Neural cell (in vitro differentiated cells): ENCODE results near the gene TMC1. TPM values are rescaled to one million over a fixed set of nuclear protein-coding genes. Genes with fewer than 3 reads are reported as not detected.

Source experiments
- H2AFZ ChIP-seq: fragments of 200-600, 300-800 bp; sonication (generic), shearing (Covaris generic); 2 replicates; pipeline ENCODE4 v1.6.0; 2014; ENCODE audit warnings: low read depth, mild to moderate bottlenecking, antibody characterized with exemption, low read length, moderate library complexity
- H3F3A ChIP-seq: fragments of 200-600 bp; shearing (Covaris generic); 2 replicates; pipeline ENCODE4 v1.6.1; 2016; ENCODE audit warnings: mild to moderate bottlenecking, moderate library complexity, mixed read lengths, antibody characterized with exemption, low read length; ENCODE audit not compliant: insufficient read depth, poor library complexity, severe bottlenecking
- H3K27ac ChIP-seq: fragments of 200-600, 300-800 bp; sonication (generic), shearing (Covaris generic); 2 replicates; pipeline ENCODE4 v1.5.1; 2014; ENCODE audit warnings: mild to moderate bottlenecking, low read length, moderate library complexity
- H3K27me3 ChIP-seq: fragments of 300-800, 200-600 bp; sonication (generic), shearing (Covaris generic); 2 replicates; pipeline ENCODE4 v1.6.0; 2014; ENCODE audit warnings: mild to moderate bottlenecking, low read depth, low read length, moderate library complexity; ENCODE audit not compliant: insufficient read depth
- H3K36me3 ChIP-seq: fragments of 300-800, 200-600 bp; sonication (generic), shearing (Covaris generic); 2 replicates; pipeline ENCODE4 v1.5.1; 2014; ENCODE audit warnings: mild to moderate bottlenecking, antibody characterized with exemption, low read length, moderate library complexity; ENCODE audit not compliant: insufficient read depth
- H3K4me2 ChIP-seq: fragments of 300-800, 200-600 bp; sonication (generic), shearing (Covaris generic); 2 replicates; pipeline ENCODE4 v1.6.0; 2014; ENCODE audit warnings: mild to moderate bottlenecking, low read length
- H3K4me3 ChIP-seq: fragments of 300-800, 200-600 bp; sonication (generic), shearing (Covaris generic); 2 replicates; pipeline ENCODE4 v1.5.1; 2014; ENCODE audit warnings: mild to moderate bottlenecking, low read length, moderate library complexity
- H3K79me2 ChIP-seq: fragments of 200-600 bp; shearing (Covaris generic); replicated peaks from 2 replicates; pipeline ENCODE4 v1.6.0; 2014; ENCODE audit warnings: mild to moderate bottlenecking, low read length, moderate library complexity; ENCODE audit not compliant: insufficient read depth
- H3K9ac ChIP-seq: fragments of 300-800, 200-600 bp; sonication (generic), shearing (Covaris generic); 2 replicates; pipeline ENCODE4 v1.6.1; 2016; ENCODE audit warnings: mild to moderate bottlenecking, low read length, mixed read lengths
- H3K9me2 ChIP-seq: fragments of 200-600 bp; shearing (Covaris generic); 2 replicates; pipeline ENCODE4 v1.6.1; 2016; ENCODE audit warnings: mild to moderate bottlenecking, low read length, mixed read lengths; ENCODE audit not compliant: insufficient read depth
- H3K9me3 ChIP-seq: fragments of 200-600, 300-800 bp; sonication (generic), shearing (Covaris generic); 2 replicates; pipeline ENCODE4 v1.6.1; 2016; ENCODE audit warnings: mild to moderate bottlenecking, mixed run types, low read length, moderate library complexity, mixed read lengths
- H4K20me1 ChIP-seq: fragments of 200-600 bp; shearing (Covaris generic); 2 replicates; pipeline ENCODE4 v1.6.1; 2016; ENCODE audit warnings: mild to moderate bottlenecking, mixed run types; ENCODE audit not compliant: insufficient read depth
- EP300 ChIP-seq: fragments of 450-650 bp; conservative IDR thresholded peaks from 2 replicates; pipeline ENCODE4 v1.6.1; 2014; ENCODE audit warnings: antibody characterized with exemption, mild to moderate bottlenecking, moderate library complexity; ENCODE audit not compliant: poor library complexity, severe bottlenecking
- EZH2 ChIP-seq: fragments of 200-600, 300-800 bp; shearing (Covaris generic), sonication (generic); IDR thresholded peaks from 2 replicates; pipeline ENCODE4 v1.6.1; 2014; ENCODE audit warnings: antibody characterized with exemption, low read length, borderline replicate concordance, mild to moderate bottlenecking; ENCODE audit not compliant: insufficient read depth, poor library complexity, severe bottlenecking
- MXI1 ChIP-seq: fragments of 450-650 bp; conservative IDR thresholded peaks from 2 replicates; pipeline ENCODE4 v1.6.1; 2014; ENCODE audit warnings: antibody characterized with exemption, mild to moderate bottlenecking; ENCODE audit not compliant: poor library complexity, severe bottlenecking
- POLR2AphosphoS5 ChIP-seq: IDR thresholded peaks from 2 replicates; pipeline ENCODE4 v1.6.1; 2012
- RAD21 ChIP-seq: fragments of 450-650 bp; conservative IDR thresholded peaks from 2 replicates; pipeline ENCODE4 v1.6.1; 2014; ENCODE audit warnings: antibody characterized with exemption, mild to moderate bottlenecking, moderate library complexity
- SMC3 ChIP-seq: fragments of 450-650 bp; conservative IDR thresholded peaks from 2 replicates; pipeline ENCODE4 v1.6.1; 2014; ENCODE audit warnings: antibody characterized with exemption, mild to moderate bottlenecking, moderate library complexity; ENCODE audit not compliant: poor library complexity
- TAF1 ChIP-seq: IDR thresholded peaks from 2 replicates; pipeline ENCODE4 v1.6.1; 2012; ENCODE audit warnings: low read depth
- polyA plus RNA-seq: library from polyadenylated mRNA; depleted of rRNA; stranded (reverse); fragments of >200 nt; gene quantifications from 2 replicates; pipeline ENCODE4 v1.2.3, GENCODE V29; 2014
- TF ChIP-seq, protein P1 (sequence below): IDR thresholded peaks from 2 replicates; pipeline ENCODE4 v1.6.1; 2012; ENCODE audit warnings: borderline replicate concordance
- TF ChIP-seq, protein P2 (sequence below): fragments of 450-650 bp; IDR thresholded peaks from 2 replicates; pipeline ENCODE4 v1.5.1; 2014; ENCODE audit warnings: antibody characterized with exemption, mild to moderate bottlenecking, moderate library complexity; ENCODE audit not compliant: poor library complexity, severe bottlenecking

The TMC1 gene
- polyA plus RNA-seq, 1 donor from 2014 or later = not detected

DNA sequence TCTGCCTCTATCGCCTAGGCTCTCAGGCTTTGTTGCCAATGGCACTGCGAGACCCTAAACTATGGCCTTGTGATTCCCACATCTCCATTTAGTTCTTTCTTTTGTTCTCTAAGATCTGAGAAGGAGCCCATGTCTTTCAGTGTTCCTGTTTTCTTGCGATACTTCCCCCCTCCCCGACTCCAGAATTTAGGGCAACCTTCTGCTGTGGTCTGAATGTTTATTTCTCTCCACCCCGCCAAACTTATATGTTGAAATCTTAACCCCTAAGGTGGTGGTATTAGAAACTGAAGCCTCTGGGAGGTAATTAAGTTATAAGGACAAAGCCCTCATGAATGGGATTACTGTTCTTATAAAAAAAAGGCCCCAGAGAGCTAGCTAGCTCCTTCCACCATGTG, 6.4 kb downstream of the TMC1 start:
- peak overlapping the region; percentile 41 for H3K27ac ChIP-seq
- no peaks in the 10 kb centered on the region for H3K9me3 ChIP-seq
- H3F3A ChIP-seq = no peaks in the 10 kb centered on the region
- H3K4me2 ChIP-seq = no peak overlapping the region
- H3K36me3 ChIP-seq = no peaks in the 10 kb centered on the region
- no peaks in the 10 kb centered on the region for H4K20me1 ChIP-seq
- H3K79me2 ChIP-seq = no peaks in the 10 kb centered on the region
- no peaks in the 10 kb centered on the region for H3K27me3 ChIP-seq
- H3K9me2 ChIP-seq = no peaks in the 10 kb centered on the region
- H2AFZ ChIP-seq = peak overlapping the region; percentile 73
- TF ChIP-seq, protein P1, sequence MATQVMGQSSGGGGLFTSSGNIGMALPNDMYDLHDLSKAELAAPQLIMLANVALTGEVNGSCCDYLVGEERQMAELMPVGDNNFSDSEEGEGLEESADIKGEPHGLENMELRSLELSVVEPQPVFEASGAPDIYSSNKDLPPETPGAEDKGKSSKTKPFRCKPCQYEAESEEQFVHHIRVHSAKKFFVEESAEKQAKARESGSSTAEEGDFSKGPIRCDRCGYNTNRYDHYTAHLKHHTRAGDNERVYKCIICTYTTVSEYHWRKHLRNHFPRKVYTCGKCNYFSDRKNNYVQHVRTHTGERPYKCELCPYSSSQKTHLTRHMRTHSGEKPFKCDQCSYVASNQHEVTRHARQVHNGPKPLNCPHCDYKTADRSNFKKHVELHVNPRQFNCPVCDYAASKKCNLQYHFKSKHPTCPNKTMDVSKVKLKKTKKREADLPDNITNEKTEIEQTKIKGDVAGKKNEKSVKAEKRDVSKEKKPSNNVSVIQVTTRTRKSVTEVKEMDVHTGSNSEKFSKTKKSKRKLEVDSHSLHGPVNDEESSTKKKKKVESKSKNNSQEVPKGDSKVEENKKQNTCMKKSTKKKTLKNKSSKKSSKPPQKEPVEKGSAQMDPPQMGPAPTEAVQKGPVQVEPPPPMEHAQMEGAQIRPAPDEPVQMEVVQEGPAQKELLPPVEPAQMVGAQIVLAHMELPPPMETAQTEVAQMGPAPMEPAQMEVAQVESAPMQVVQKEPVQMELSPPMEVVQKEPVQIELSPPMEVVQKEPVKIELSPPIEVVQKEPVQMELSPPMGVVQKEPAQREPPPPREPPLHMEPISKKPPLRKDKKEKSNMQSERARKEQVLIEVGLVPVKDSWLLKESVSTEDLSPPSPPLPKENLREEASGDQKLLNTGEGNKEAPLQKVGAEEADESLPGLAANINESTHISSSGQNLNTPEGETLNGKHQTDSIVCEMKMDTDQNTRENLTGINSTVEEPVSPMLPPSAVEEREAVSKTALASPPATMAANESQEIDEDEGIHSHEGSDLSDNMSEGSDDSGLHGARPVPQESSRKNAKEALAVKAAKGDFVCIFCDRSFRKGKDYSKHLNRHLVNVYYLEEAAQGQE = no peak
- TF ChIP-seq, protein P2, sequence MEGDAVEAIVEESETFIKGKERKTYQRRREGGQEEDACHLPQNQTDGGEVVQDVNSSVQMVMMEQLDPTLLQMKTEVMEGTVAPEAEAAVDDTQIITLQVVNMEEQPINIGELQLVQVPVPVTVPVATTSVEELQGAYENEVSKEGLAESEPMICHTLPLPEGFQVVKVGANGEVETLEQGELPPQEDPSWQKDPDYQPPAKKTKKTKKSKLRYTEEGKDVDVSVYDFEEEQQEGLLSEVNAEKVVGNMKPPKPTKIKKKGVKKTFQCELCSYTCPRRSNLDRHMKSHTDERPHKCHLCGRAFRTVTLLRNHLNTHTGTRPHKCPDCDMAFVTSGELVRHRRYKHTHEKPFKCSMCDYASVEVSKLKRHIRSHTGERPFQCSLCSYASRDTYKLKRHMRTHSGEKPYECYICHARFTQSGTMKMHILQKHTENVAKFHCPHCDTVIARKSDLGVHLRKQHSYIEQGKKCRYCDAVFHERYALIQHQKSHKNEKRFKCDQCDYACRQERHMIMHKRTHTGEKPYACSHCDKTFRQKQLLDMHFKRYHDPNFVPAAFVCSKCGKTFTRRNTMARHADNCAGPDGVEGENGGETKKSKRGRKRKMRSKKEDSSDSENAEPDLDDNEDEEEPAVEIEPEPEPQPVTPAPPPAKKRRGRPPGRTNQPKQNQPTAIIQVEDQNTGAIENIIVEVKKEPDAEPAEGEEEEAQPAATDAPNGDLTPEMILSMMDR = no peak
- TF ChIP-seq RAD21 (no peak), POLR2AphosphoS5 (no peak), MXI1 (no peak), EP300 (no peak), SMC3 (no peak), EZH2 (no peak), TAF1 (no peak)
- H3K4me3 ChIP-seq = peak overlapping the region; percentile 58
- H3K9ac ChIP-seq = peak overlapping the region; percentile 53

DNA sequence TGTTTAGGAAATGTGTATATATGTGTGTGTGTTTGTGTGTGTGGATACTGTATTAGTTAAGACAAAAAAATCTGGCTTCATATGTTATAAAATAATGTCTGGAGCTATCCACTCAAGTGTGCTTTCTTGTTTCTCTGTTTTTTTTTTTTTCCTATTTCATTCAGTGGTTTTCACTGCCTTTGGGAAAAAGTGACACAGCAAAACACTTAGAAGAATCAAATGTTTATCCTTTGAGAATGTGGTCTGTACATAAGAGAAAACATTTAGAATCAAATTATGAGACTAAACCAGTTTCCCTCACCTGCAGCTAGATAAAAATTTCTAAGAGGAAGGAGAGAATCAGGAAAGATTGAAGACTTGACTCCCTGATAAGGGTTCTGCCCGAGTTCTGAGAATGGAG, 8.1 kb downstream of the TMC1 start:
- no peak overlapping the region for H3K27ac ChIP-seq
- no peaks in the 10 kb centered on the region for H3K79me2 ChIP-seq
- H2AFZ ChIP-seq = no peak overlapping the region
- no peaks in the 10 kb centered on the region for H3K27me3 ChIP-seq
- H3K9me3 ChIP-seq = no peaks in the 10 kb centered on the region
- no peaks in the 10 kb centered on the region for H3F3A ChIP-seq
- H3K9ac ChIP-seq = no peak overlapping the region
- H3K9me2 ChIP-seq = no peaks in the 10 kb centered on the region
- no peak overlapping the region for H3K4me2 ChIP-seq
- H3K4me3 ChIP-seq = no peak overlapping the region
- TF ChIP-seq RAD21 = no peak
- H4K20me1 ChIP-seq = no peaks in the 10 kb centered on the region
- no peaks in the 10 kb centered on the region for H3K36me3 ChIP-seq

DNA sequence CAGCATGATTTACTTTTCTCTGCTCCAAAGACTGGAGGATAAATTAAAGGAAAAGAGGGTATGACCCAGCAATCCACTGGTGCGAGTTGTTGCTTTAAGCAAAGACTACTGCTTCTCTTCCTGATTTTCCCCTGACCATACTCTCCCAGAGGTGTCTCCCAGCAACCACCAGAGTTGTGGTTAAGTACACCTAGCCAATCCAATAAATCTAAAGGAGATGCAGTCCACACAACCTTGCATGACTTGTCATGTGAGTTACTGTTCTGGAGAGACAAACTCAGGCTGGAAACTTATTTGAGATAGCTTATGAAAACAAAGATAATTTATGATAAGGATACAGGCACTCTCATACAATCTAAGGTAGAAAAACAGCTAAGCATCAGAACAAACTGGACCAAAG, 11.9 kb downstream of the TMC1 start:
- no peaks in the 10 kb centered on the region for H3F3A ChIP-seq
- peaks cover 9% of the 10 kb centered on the region for H3K9me3 ChIP-seq
- no peak overlapping the region for H3K27ac ChIP-seq
- H3K79me2 ChIP-seq = no peaks in the 10 kb centered on the region
- no peaks in the 10 kb centered on the region for H3K27me3 ChIP-seq
- no peaks in the 10 kb centered on the region for H3K36me3 ChIP-seq
- no peak overlapping the region for H3K9ac ChIP-seq
- H2AFZ ChIP-seq = no peak overlapping the region
- H3K4me3 ChIP-seq = no peak overlapping the region
- TF ChIP-seq EZH2 = no peak
- TF ChIP-seq EP300 = no peak
- TF ChIP-seq, protein P2 = no peak
- TF ChIP-seq MXI1 = no peak
- no peak for TF ChIP-seq RAD21
- TF ChIP-seq TAF1 = no peak
- TF ChIP-seq, protein P1 = no peak
- TF ChIP-seq POLR2AphosphoS5 = no peak
- no peak for TF ChIP-seq SMC3
- H4K20me1 ChIP-seq = no peaks in the 10 kb centered on the region
- no peaks in the 10 kb centered on the region for H3K9me2 ChIP-seq
- no peak overlapping the region for H3K4me2 ChIP-seq
